Loucy (cell line): Measurements from ENCODE around the gene SPATS2.

Experiments used
- EZH2phosphoT487 ChIP-seq: fragments of 200-600 bp; IDR thresholded peaks from 2 replicates; pipeline ENCODE4 v1.6.1; 2018; ENCODE audit warnings: antibody characterized with exemption, mild to moderate bottlenecking, moderate library complexity, borderline replicate concordance
- TF ChIP-seq, protein P1 (sequence below): fragments of 200-600 bp; sonication (generic); conservative IDR thresholded peaks from 2 replicates; pipeline ENCODE4 v1.5.1; 2014; ENCODE audit warnings: mild to moderate bottlenecking, antibody characterized with exemption, low read length

DNA sequence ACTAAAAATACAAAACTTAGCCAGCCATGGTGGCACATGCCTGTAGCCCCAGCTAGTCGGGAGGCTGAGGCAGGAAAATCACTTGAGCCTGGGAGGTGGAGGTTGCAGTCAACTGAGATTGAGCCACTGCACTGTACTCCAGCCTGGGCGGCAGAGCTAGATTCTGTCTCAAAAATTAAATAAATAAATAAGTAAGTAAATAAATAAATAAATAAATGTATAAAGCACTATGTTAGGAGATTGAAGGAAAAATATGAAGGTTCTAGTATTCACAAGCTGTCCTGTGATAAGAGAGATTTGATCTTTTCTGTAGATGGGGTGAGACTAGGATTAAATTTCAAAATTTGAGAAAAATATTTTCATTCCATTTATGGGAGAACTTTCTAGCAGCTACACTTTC, 14.9 kb upstream of the SPATS2 start:
- TF ChIP-seq, protein P1, sequence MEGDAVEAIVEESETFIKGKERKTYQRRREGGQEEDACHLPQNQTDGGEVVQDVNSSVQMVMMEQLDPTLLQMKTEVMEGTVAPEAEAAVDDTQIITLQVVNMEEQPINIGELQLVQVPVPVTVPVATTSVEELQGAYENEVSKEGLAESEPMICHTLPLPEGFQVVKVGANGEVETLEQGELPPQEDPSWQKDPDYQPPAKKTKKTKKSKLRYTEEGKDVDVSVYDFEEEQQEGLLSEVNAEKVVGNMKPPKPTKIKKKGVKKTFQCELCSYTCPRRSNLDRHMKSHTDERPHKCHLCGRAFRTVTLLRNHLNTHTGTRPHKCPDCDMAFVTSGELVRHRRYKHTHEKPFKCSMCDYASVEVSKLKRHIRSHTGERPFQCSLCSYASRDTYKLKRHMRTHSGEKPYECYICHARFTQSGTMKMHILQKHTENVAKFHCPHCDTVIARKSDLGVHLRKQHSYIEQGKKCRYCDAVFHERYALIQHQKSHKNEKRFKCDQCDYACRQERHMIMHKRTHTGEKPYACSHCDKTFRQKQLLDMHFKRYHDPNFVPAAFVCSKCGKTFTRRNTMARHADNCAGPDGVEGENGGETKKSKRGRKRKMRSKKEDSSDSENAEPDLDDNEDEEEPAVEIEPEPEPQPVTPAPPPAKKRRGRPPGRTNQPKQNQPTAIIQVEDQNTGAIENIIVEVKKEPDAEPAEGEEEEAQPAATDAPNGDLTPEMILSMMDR, result no peak
- TF ChIP-seq EZH2phosphoT487, result no peak
